H1 (cell line): ENCODE data around the gene THAP12. TPM values are rescaled to one million over a fixed set of nuclear protein-coding genes. Genes with fewer than 3 reads are reported as not detected.

ENCODE experiments used
- ASH2L ChIP-seq: fragments of 200-600, 300-600 bp; sonication (generic); IDR thresholded peaks from one replicate; pipeline ENCODE4 v1.7.1; 2017; ENCODE audit warnings: low read length
- CHD7 ChIP-seq: fragments of 300-600 bp; sonication (generic); IDR thresholded peaks from 2 replicates; pipeline ENCODE4 v1.7.1; 2012; ENCODE audit warnings: low read length, moderate library complexity, mild to moderate bottlenecking, inconsistent platforms; ENCODE audit not compliant: insufficient replicate concordance
- KDM5A ChIP-seq: fragments of 200-600 bp; IDR thresholded peaks from 2 replicates; pipeline ENCODE4 v1.7.1; 2012; ENCODE audit warnings: mild to moderate bottlenecking, low read length, inconsistent platforms, mixed read lengths
- MAX ChIP-seq: IDR thresholded peaks from 2 replicates; pipeline ENCODE4 v1.6.1; 2012; ENCODE audit warnings: inconsistent platforms
- RBBP5 ChIP-seq: IDR thresholded peaks from 2 replicates; pipeline ENCODE4 v1.7.1; 2012; ENCODE audit warnings: low read depth, mild to moderate bottlenecking, inconsistent platforms, low read length, moderate library complexity, borderline replicate concordance
- polyA plus RNA-seq, 7 experiments: library from polyadenylated mRNA; depleted of rRNA in 3 of 7; stranded (reverse) in 5 of 7; unstranded in 2 of 7; fragments of >200 nt in 5 of 7; fragments of 200-250 nt in 2 of 7; gene quantifications; 1 replicate in 5 of 7; 2 replicates in 1 of 7; 4 replicates in 1 of 7; pipeline versions ENCODE4 v1.2.1 to v1.2.3, GENCODE V29; 2011 to 2013; ENCODE audit warnings: missing spikeins in 2 of 7, mixed read lengths in 2 of 7
- total RNA-seq: library from RNA; stranded (reverse); fragmentation: NEBNext Ultra II Directional; extraction: Animal tissue kit (Norgen Biotek cat#: 25700); gene quantifications from 2 replicates; pipeline ENCODE4 v1.2.1, GENCODE V29; 2021

Gene THAP12
- total and polyA plus RNA-seq, 2 of the 8 experiments (the other 6 are each of a cell fraction or from before 2014, with no cell fraction given): 12.0 to 39.9 TPM

GRCh38 chr11:76391021-76391420 lies 10.1 kb upstream of the THAP12 start (continued):
- TF ChIP-seq CHD7: no peak
- TF ChIP-seq KDM5A: no peak
- no peak for TF ChIP-seq ASH2L
- no peak for TF ChIP-seq RBBP5
- no peak for TF ChIP-seq MAX
